Activated naive CD4-positive, alpha-beta T cell (primary cell): Measurements from ENCODE around the gene GRB14.
"Not testable (repeated sequence)": the region's sequence is repeated elsewhere in the genome, so short reads cannot be mapped to it uniquely, and the experiment has no call there.

Experiments used
- DNase-seq, 4 experiments: peaks; one replicate each; lab custom pipeline; 2025; lab: John Stamatoyannopoulos, UW

GRB14 gene

DNA sequence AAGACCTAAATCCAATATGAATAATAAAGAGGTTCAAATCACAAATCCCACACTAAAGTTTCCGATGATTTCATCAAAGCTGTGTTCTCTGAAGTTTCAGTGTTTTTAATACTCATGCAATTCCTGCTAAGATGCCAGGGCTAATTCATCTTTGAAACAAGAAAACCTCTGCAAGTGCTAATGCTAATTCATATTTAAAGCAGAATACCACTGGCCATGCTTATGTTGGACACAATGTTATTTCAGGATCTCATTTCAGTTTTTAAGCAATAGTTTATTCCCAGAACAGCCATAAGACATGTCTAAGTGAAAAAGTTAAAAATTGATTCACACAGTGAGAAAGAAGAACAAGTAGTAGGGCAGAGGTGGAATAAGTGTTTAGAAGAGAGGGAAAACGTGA is 62.8 kb downstream of the GRB14 start:
- DNase-seq, result no peak

- no peak for DNase-seq
Observed at GRCh38 chr2:164554487-164554886, 66.8 kb downstream of the GRB14 start.

DNA sequence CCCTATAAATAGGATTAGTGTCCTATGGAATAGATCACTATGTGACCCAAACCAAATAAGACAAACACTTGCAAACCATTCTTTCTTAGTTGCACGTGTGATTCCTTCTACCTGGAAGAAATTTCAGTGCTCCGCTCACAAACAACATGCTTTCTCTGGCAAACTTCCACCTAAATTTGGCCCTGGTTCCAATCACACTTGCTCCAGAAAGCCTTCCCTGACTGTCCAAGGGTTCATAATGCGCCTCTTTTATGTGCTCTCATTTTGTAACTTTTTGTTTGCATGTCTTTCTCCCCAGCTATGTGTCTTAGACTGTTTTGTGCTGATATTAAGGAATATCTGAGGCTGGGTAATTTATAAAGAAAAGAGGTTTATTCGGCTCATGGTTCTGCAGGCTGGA is 69.8 kb downstream of the GRB14 start:
- DNase-seq, result no peak

GRCh38 chr2:164549705-164550104 is 71.6 kb downstream of the GRB14 start:
- not testable (repeated sequence) for DNase-seq

GRCh38 chr2:164545484-164545883 is 75.8 kb downstream of the GRB14 start:
- no peak for DNase-seq

GRCh38 chr2:164542581-164543021 is 78.7 kb downstream of the GRB14 start:
- DNase-seq, result no peak

- no peak for DNase-seq
Observed at GRCh38 chr2:164538240-164538866, 82.9 kb downstream of the GRB14 start.

GRCh38 chr2:164535280-164536025 is 85.8 kb downstream of the GRB14 start:
- no peak for DNase-seq

GRCh38 chr2:164530464-164530863 is 90.8 kb downstream of the GRB14 start:
- no peak for DNase-seq

- DNase-seq, result no peak
Observed at GRCh38 chr2:164523726-164524125, 97.6 kb downstream of the GRB14 start.

DNA sequence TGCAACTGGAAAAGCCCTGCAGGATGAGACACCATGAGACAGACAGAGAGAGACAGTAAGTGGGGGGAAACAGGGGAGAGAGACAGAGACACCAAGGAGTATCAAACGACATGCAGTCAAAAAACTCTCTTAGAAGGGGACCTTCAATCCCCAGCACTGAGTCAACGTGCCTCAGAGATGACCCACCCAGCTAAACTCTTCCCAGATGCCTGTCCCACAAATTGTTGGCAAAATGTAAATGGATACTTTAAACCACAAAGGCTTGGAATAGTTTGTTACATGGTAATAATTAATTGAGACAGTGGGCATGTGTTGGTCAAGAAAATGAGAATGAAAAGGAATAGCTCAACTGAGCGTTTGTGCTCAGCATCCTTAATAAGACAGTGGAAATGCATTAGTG is 98.3 kb downstream of the GRB14 start:
- no peak for DNase-seq

GRCh38 chr2:164522561-164522981 is 98.7 kb downstream of the GRB14 start:
- DNase-seq, result no peak

GRCh38 chr2:164515734-164516133 is 105.5 kb downstream of the GRB14 start:
- no peak for DNase-seq

- DNase-seq, result no peak
Observed at GRCh38 chr2:164515030-164515429, 106.3 kb downstream of the GRB14 start.

- no peak for DNase-seq
Observed at GRCh38 chr2:164514491-164514890, 106.8 kb downstream of the GRB14 start.

DNA sequence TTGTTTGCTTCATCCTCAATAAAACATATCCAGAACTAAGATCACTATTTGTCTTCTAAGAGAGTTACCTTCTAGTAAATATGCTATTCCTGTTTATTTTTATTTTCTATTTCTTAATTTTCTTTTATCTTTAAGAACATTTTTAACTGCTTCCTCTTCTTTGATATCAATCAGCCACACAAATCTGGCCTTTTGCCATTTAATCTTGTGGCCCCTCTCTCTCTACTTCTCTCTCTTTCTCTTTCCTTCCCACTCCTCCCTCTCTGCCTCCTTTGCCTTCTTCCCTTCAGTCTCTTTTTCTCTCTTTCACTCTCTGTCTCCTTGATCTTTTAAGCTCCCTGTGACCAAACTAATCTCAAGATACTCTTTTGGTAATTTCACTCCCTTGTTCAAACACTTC is 108.4 kb downstream of the GRB14 start:
- DNase-seq, result no peak

DNA sequence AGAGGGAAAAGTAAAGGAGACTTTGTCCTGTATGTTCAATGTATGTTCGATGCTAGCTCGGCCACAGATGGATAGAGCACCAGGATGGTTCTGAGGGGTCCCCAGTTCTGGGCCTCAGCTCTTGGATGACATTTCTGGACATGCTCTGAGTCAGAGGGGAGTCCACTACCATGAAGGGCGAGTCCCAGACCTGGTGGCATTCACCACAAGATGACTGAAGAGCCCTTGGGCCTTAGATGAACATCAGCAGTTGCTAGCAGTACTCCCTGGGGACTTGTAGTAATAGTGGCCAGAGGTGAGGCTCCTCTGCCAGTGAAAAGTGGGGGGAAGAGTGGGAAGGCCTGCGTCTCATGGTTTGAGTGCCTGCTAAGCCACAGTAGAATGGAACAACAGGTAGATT is 109.5 kb downstream of the GRB14 start:
- DNase-seq, result no peak

GRCh38 chr2:164510895-164511294 is 110.4 kb downstream of the GRB14 start:
- no peak for DNase-seq

- no peak for DNase-seq
Observed at GRCh38 chr2:164509137-164509877, 112.0 kb downstream of the GRB14 start.

GRCh38 chr2:164504253-164504652 is 117.0 kb downstream of the GRB14 start:
- no peak for DNase-seq

GRCh38 chr2:164498836-164499235 is 122.4 kb downstream of the GRB14 start:
- no peak for DNase-seq

DNA sequence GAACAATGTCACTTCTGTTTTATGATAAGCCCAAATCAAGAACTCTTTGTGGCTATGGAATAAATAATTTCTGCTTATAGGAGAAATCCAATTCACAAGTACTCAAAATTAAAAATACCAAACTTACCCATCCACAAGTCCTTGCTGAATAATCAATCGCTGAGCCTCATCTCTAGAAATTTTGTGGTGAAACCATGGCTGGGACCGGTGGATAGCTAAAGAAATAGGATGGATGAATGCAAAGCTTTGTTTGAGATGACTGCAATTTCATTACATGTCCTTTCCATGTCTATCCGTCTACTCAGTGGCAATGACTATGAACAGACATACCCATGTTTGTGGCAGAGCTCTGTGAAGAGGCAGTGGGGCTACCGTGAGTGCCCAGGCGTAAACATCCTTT is 124.4 kb downstream of the GRB14 start:
- no peak for DNase-seq

- DNase-seq, result no peak
Observed at GRCh38 chr2:164496421-164496820, 124.9 kb downstream of the GRB14 start.
